HG02571 (cell line): ENCODE results near the gene UPF2.

Experiments
- ATAC-seq: cut with Tn5 transposase; IDR thresholded peaks from one replicate; pipeline ENCODE4 v1.9.1; 2021; ENCODE audit warnings: mild to moderate bottlenecking, moderate library complexity; ENCODE audit not compliant: unreplicated experiment

The UPF2 gene

GRCh38 chr10:11886851-11887250, 155.8 kb downstream of the UPF2 start:
- ATAC-seq = no peak

- no peak for ATAC-seq
These were observed 156.5 kb downstream of the UPF2 start for GRCh38 chr10:11886138-11886474.

GRCh38 chr10:11885437-11886137, 157.0 kb downstream of the UPF2 start:
- ATAC-seq = no peak

DNA sequence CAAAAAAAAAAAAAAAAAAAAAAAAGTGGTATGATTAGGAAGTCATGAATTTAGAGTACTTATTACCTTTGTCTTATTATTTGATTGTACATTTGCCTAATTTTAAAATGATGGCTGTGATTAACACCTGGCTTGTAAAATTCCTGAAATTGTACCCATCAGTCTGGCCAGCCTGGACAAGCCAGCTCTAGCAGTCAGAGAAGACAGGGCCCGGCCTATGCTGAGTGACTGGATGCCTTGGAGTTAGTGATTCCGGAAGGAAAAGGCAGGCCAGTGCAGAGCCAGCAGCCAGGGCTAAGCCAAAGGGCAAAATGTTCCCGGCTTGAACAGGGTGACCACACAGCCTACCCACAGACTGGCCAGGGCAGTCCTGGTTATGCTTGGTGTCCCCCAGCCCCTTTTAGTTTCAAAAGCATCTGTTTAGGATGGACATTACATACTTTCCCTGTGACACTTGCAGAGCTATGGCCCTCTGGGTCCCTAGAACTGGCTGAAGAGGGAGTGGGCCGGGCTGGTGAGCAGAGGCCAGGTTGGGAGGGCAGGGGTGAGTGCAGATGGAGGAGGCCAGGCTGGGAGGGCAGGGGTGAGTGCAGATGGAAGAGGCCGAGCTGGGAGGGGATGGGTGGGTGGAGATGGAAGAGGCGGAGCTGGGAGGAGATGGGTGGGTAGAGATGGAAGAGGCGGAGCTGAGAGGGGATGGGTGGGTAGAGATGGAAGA, 157.7 kb downstream of the UPF2 start:
- no peak for ATAC-seq

DNA sequence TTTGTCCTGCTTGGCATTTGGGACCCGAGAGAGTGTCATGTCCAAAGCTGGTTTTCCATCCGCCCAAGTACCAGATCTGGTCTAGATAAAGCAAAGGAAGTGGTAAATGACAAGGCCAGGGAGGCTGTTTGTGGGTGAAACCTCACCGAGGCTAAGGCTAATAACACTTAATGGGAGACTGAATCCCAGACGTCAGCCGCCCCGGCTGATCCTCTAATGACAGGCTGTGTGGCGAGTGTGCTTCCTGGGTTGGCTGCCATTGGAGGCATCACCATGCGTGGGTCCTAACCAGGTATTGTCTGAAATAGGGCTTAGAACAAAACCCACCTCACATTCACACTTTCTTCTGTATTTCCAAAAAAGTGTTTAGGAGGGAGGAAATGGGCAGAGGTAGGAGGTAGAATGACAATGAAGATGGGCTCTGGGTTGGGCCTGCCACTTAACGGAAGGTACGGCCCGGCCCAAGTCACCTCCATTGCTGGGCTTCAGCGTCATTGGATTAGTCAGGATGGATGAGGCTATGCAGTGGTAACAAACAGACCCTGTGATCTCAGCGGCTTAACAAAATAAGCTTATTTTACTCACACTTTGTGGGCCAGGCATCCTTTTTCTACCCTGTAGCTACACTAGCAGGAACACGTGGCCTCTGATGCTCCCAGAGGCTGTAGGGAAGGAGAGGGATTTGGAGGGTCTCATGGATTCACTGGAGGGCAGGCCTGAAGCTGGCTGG, 159.8 kb downstream of the UPF2 start:
- ATAC-seq = no peak

GRCh38 chr10:11881477-11882417, 160.9 kb downstream of the UPF2 start:
- no peak for ATAC-seq

- ATAC-seq = no peak
These were observed 161.6 kb downstream of the UPF2 start for GRCh38 chr10:11881030-11881476.

DNA sequence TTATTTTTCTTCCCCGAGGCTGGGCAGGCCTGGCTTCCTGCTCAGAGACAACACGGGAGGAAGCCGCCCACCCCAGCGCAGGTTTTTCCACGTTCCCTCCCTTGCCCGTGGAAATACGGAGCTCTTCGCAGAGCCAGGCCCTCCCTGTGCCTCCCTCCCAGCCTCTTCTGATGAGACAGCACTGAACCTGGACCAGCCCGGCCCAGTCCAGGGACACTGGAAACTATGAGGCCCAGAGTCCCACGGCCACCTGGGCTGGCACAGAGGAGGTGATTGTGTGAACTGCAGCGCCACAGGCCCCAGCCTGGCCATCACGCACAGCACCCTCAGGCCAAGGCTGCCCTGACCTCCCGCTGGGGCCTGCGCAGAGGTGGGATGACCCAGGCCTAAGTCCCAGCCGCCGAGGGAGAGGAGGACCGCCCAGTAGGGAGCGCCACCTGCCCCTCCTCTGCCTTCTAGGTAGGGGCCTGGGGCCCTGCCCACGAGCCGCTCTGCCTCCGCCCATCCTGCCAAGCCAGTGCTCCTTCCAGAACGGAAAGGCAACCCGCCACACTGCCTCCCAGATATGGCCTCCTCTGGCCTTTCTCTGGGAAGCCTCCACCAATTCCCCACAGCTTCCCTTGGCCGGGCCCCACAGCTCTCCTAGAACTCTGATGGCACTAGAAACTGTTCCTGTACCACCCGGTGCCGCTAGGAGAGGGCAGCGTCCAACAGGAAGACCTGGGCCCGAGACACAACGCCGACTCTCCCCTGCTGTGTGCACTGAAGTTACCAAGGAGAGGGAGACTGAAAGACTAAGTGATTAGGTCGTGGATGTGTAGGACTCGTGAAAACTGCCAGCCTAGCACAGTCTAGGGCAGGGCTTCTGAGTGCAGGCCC, 162.2 kb downstream of the UPF2 start:
- ATAC-seq = no peak

DNA sequence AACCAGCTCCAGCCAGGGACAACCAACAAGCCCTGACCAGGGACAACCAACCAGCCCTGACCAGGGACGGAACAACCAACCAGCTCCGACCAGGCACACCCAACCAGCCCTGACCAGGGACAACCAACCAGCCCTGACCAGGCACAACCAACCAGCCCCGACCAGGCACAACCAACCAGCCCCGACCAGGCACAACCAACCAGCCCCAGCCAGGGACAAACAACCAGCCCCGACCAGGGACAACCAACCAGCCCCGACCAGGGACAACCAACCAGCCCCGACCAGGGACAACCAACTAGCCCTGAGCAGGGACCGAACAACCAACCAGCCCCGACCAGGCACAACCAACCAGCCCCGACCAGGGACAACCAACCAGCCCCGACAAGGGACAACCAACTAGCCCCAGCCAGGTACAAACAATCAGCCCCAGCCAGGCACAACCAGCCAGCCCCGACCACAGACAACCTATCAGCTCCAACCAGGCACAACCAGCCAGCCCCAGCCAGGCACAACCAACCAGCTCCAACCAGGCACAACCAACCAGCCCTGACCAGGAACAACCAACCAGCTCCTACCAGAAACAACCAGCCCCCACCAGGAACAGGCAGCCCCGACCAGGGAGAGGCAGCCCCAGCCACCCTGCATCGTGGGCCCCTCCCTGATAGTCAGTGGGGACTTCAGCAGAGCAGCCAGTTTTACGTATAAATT, 163.1 kb downstream of the UPF2 start:
- ATAC-seq = no peak

GRCh38 chr10:11878776-11879175, 163.8 kb downstream of the UPF2 start:
- no peak for ATAC-seq

GRCh38 chr10:11877591-11877905, 165.1 kb downstream of the UPF2 start:
- no peak for ATAC-seq

- ATAC-seq = no peak
These were observed 165.6 kb downstream of the UPF2 start for GRCh38 chr10:11876805-11877590.

DNA sequence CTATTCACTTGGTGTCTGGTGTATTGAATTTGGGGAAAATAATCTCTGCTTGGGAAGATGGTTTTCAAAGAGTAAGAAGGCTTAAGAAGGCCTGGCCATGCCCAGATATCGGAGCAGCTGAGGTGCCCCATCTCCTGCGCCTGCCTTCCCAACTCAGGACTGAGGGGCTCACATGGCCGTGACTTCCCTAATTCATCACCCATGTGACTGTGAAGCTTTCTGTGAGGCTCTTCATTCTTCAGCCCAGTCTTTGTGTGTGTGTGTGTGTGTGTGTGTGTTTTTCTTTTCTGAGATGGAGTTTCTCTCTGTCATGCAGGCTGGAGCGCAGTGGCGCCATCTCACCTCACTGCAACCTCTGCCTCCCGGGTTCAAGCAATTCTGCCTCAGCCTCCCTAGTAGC, 166.3 kb downstream of the UPF2 start:
- no peak for ATAC-seq

- ATAC-seq = no peak
These were observed 166.9 kb downstream of the UPF2 start for GRCh38 chr10:11875494-11876281.

GRCh38 chr10:11874568-11875493, 167.8 kb downstream of the UPF2 start:
- ATAC-seq = no peak

DNA sequence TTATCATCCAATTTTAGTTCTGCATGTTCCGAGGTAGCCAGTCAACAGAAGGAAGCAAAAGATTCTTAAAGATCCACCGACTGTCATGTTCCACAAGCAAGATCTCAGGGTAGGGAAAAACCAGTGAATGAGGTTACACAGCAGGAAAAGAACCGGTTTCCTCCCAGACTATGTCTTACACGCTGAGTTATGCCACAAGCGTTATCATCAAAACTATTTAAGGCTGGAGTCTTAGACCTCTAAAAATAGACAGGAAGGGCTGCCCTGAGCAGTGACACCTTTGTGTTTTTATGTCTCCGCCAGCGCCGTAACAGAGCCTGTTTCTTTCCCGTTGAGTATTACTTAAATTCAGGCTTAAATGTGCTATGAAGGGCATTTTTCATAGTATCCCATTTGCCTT, 171.1 kb downstream of the UPF2 start:
- ATAC-seq = no peak

- no peak for ATAC-seq
These were observed 171.7 kb downstream of the UPF2 start for GRCh38 chr10:11870900-11871400.
